Suprapubic skin (tissue), 4 donors: Measurements from ENCODE around the gene LDB2. TPM values are rescaled to one million over a fixed set of nuclear protein-coding genes. Genes with fewer than 3 reads are reported as not detected.
A peak's percentile ranks its signal among the peaks of the same experiment; 100 is the strongest.

Experiments
- DNase-seq, 2 donors: peaks; one replicate each; pipeline ENCODE4 v3.0.0-alpha.2; 2019; ENCODE audit warnings: low spot score in 2 of 2
- H3K27ac ChIP-seq: fragments of 200-600 bp; sonication (generic); one replicate; pipeline ENCODE4 v1.5.1; 2019
- H3K27me3 ChIP-seq: fragments of 200-600 bp; sonication (generic); one replicate; pipeline ENCODE4 v1.5.1; 2019
- H3K36me3 ChIP-seq: fragments of 200-600 bp; sonication (generic); one replicate; pipeline ENCODE4 v1.5.1; 2019
- H3K4me1 ChIP-seq: fragments of 200-600 bp; sonication (generic); one replicate; pipeline ENCODE4 v1.5.1; 2019
- H3K4me3 ChIP-seq: fragments of 200-600 bp; sonication (generic); one replicate; pipeline ENCODE4 v1.5.1; 2019; ENCODE audit warnings: mild to moderate bottlenecking
- H3K9me3 ChIP-seq: fragments of 200-600 bp; sonication (generic); one replicate; pipeline ENCODE4 v1.5.1; 2019
- CTCF ChIP-seq, 2 donors: fragments of 200-600 bp in 1 of 2; fragments of 450-650 bp in 1 of 2; sonication (generic) in 1 of 2; IDR thresholded peaks; one replicate each; pipeline ENCODE4 v1.5.1; 2016 to 2019; ENCODE audit warnings: antibody characterized with exemption in 2 of 2, mild to moderate bottlenecking in 1 of 2, moderate library complexity in 1 of 2
- EP300 ChIP-seq: sonication (generic); formaldehyde crosslinking; IDR thresholded peaks from one replicate; pipeline ENCODE4 v1.6.1; 2017; ENCODE audit warnings: antibody characterized with exemption
- POLR2A ChIP-seq, 2 donors: fragments of 450-650 bp; IDR thresholded peaks; one replicate each; pipeline ENCODE4 v1.6.1; 2017; ENCODE audit warnings: antibody characterized with exemption in 2 of 2, mild to moderate bottlenecking in 2 of 2, moderate library complexity in 2 of 2
- POLR2AphosphoS5 ChIP-seq, 3 donors: sonication (generic); formaldehyde crosslinking; IDR thresholded peaks; one replicate each; pipeline ENCODE4 v1.6.1; 2017; ENCODE audit warnings: antibody characterized with exemption in 3 of 3
- WGBS: methylation state at CpG from one replicate; pipeline ENCODE4 v1.1.5; 2018; 5-methylcytosine and 5-hydroxymethylcytosine counted together
- total RNA-seq, 4 donors: library from RNA; depleted of rRNA; stranded (reverse); fragments of >200 nt; gene quantifications; one replicate each; pipeline ENCODE4 v1.1.0, GENCODE V29; 2016

LDB2 gene
- total RNA-seq, 4 donors from 2014 or later: 4.7 to 17.7 (median 9.9) TPM

GRCh38 chr4:16622826-16623225, 275.6 kb downstream of the LDB2 start:
- 34% methylated on average over 1 of the region's 1 CpG for WGBS
- H3K27ac ChIP-seq: no peak overlapping the region

GRCh38 chr4:16617435-16617834, 281.0 kb downstream of the LDB2 start:
- no peak overlapping the region for H3K27ac ChIP-seq
- no peaks in the 10 kb centered on the region for H3K27me3 ChIP-seq
- no peaks in the 10 kb centered on the region for H3K4me1 ChIP-seq
- H3K4me3 ChIP-seq: peak overlapping the region; percentile 3
- TF ChIP-seq EP300 (no peak), CTCF (IDR thresholded peaks at IDR 0.05) (no peak), POLR2AphosphoS5 (IDR thresholded peaks at IDR 0.05) (no peak), POLR2A (IDR thresholded peaks at IDR 0.05) (no peak)
- H3K9me3 ChIP-seq: no peaks in the 10 kb centered on the region
- no peak for DNase-seq
- 58% methylated on average over 5 of the region's 5 CpGs for WGBS
- H3K36me3 ChIP-seq: no peaks in the 10 kb centered on the region

More at GRCh38 chr4:16622826-16623225, 275.6 kb downstream of the LDB2 start:
- DNase-seq: no peak
- Histone ChIP-seq H3K27me3 (no peaks in the 10 kb centered on the region), H3K36me3 (no peaks in the 10 kb centered on the region), H3K9me3 (no peaks in the 10 kb centered on the region), H3K4me1 (no peaks in the 10 kb centered on the region), H3K4me3 (no peak overlapping the region)
- no peak for TF ChIP-seq CTCF (IDR thresholded peaks at IDR 0.05)
- no peak for TF ChIP-seq POLR2A (IDR thresholded peaks at IDR 0.05)
- no peak for TF ChIP-seq EP300
- TF ChIP-seq POLR2AphosphoS5 (IDR thresholded peaks at IDR 0.05): no peak

- H3K9me3 ChIP-seq: no peaks in the 10 kb centered on the region
- whole genome bisulfite sequencing: 43% methylated on average over 6 of the region's 6 CpGs
- H3K27ac ChIP-seq: no peak overlapping the region
- peak overlapping the region; percentile 3 for H3K4me3 ChIP-seq
- TF ChIP-seq CTCF (IDR thresholded peaks at IDR 0.05) (no peak), POLR2AphosphoS5 (IDR thresholded peaks at IDR 0.05) (no peak), POLR2A (IDR thresholded peaks at IDR 0.05) (no peak)
- no peaks in the 10 kb centered on the region for H3K36me3 ChIP-seq
- no peaks in the 10 kb centered on the region for H3K27me3 ChIP-seq
- no peaks in the 10 kb centered on the region for H3K4me1 ChIP-seq
- DNase-seq: no peak
Measured at GRCh38 chr4:16617011-16617410, 281.4 kb downstream of the LDB2 start.

GRCh38 chr4:16609170-16609758, 289.2 kb downstream of the LDB2 start:
- WGBS: 83% methylated on average over 7 of the region's 10 CpGs
- Histone ChIP-seq H3K27me3 (no peaks in the 10 kb centered on the region), H3K36me3 (no peaks in the 10 kb centered on the region), H3K4me3 (no peak overlapping the region), H3K4me1 (peaks cover 8% of the 10 kb centered on the region), H3K27ac (no peak overlapping the region), H3K9me3 (no peaks in the 10 kb centered on the region)
- DNase-seq: no peak
- no peak for TF ChIP-seq EP300
- no peak for TF ChIP-seq CTCF (IDR thresholded peaks at IDR 0.05)
- no peak for TF ChIP-seq POLR2AphosphoS5 (IDR thresholded peaks at IDR 0.05)
- TF ChIP-seq POLR2A (IDR thresholded peaks at IDR 0.05): no peak

GRCh38 chr4:16608611-16609125, 289.8 kb downstream of the LDB2 start:
- H3K36me3 ChIP-seq: no peaks in the 10 kb centered on the region
- H3K27ac ChIP-seq: no peak overlapping the region
- H3K27me3 ChIP-seq: no peaks in the 10 kb centered on the region
- peaks cover 8% of the 10 kb centered on the region for H3K4me1 ChIP-seq
- 93% methylated on average over 16 of the region's 16 CpGs for WGBS
- H3K4me3 ChIP-seq: no peak overlapping the region
- no peak for TF ChIP-seq POLR2A (IDR thresholded peaks at IDR 0.05)
- TF ChIP-seq CTCF (IDR thresholded peaks at IDR 0.05): no peak
- no peak for TF ChIP-seq POLR2AphosphoS5 (IDR thresholded peaks at IDR 0.05)
- TF ChIP-seq EP300: no peak
- no peak for DNase-seq
- H3K9me3 ChIP-seq: no peaks in the 10 kb centered on the region
